NCI-H2081 treated with DMSO at 0.1 percent for 48 hours (cell line): ENCODE results near the gene HCFC1.

Source experiments
- DNase-seq: peaks from one replicate; lab custom pipeline; 2025; lab: John Stamatoyannopoulos, UW

HCFC1 gene

DNA sequence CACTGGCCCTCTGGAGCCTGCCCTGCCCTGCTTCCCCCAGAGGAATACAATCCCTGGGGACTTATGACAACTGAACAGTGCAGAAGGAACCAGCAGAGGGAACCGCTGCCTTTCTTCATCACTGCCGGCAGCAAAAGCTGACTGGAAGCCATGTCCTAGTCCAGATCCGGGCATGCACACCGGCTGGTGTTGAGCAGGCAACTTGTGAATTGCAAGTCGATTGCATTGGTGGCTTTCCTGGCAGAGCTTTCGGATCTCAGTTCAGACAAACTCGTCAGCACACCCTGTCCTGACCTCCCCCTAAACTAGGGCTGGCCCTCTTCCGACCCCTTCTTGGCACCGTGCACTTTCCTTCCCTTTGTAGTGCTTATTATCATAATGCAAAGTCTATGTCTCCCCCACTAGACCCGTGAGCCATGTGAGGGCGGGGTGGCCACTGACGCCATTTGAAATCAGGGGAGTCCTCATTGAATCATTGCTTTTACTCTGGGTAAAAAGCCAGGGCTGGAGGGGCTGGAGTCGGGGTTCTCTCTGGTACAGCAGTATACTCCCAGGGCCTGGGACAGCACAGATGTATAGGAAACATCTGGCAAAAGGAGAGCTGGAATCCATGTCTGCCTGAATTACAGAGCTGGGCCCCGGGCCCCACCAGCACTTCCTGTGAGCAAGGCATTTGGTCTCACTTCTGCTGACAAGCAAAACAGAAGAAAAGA, 47.3 kb downstream of the HCFC1 start:
- DNase-seq: no peak

GRCh38 chrX:153922932-153923857, 48.4 kb downstream of the HCFC1 start:
- no peak for DNase-seq

- DNase-seq: no peak
These were observed 49.8 kb downstream of the HCFC1 start for GRCh38 chrX:153921511-153922446.

- no peak for DNase-seq
These were observed 50.5 kb downstream of the HCFC1 start for GRCh38 chrX:153921070-153921469.

DNA sequence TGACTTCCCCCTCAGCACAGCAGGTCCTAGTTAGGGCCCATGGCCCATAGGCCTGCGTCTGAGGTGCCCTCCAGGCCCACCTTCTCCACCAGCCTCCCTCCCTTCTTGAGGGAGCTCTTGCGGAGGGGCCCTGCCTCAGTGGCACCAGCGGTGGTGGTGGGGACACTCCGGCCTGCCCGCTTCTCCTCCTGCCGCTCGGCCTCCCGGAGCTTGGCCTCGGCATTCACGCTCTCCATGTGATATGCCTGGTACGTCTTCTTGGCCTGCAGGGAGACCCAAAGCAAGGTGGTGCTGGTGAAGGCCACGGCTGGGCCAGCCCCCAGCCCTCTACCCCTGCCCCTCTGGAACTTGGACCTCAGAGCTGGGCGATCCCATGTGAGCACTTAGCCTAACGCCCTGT, 51.1 kb downstream of the HCFC1 start:
- DNase-seq: no peak

DNA sequence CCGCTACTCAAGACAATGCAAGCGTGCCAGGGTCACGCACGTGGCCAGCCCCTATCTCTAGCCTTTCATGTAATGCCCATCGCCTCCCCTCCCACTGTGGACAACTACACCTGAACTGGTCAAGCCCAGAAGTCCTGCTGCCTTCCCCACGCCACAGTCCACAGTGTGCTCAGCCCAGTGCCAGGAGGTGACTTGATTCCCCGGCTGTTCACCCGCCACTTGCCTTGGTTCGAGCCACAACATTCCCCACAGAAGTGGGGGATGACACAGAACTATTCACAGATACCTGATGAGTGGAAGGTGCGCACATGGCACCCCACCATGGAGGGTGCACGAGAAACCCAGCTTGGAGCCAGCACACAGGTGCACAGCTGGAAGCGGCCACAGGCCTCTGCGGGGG, 52.3 kb downstream of the HCFC1 start:
- no peak for DNase-seq

GRCh38 chrX:153917869-153918268, 53.7 kb downstream of the HCFC1 start:
- DNase-seq: no peak

GRCh38 chrX:153913701-153914100, 57.9 kb downstream of the HCFC1 start:
- no peak for DNase-seq

DNA sequence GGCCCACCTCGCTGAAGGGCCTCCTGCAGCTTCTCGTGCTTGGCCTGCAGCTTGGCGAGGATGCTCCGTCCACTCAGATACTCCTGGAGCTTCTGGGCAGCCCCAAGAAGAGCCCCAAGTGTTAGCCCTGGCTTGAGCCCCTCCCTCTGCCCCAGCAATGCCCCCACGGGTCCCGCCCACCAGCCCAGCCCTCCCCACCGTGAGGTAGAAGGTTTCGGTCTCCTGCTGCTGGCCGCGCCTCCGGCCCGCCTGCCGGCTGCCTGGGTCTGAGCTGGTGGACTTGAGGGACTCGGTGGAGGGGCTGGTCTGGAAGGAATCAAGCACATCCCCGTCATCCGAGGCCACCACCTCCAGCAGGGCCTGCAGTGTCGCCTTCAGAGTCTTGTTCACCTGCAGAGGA, 58.4 kb downstream of the HCFC1 start:
- no peak for DNase-seq

DNA sequence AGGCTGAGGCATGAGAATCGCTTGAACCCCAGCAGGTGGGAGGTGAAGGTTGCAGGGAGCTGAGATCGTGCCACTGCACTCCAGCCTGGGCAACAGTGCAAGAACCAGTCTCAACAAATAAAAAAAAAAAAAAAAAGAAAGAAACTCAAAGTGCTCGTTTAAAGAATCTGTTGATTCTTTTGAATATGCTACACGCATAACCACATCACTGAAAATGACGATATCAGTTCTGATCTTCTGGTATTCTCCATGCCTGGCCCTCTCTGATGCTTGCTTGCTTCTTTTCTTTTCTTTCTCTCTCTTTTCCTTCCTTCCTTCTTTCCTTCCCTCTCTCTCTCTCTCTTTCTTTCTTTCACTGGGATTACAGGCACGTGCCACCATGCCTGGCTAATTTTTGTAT, 59.8 kb downstream of the HCFC1 start:
- DNase-seq: no peak

- no peak for DNase-seq
These were observed 61.2 kb downstream of the HCFC1 start for GRCh38 chrX:153910446-153910845.

- no peak for DNase-seq
These were observed 61.6 kb downstream of the HCFC1 start for GRCh38 chrX:153909980-153910360.

GRCh38 chrX:153909024-153909979, 62.3 kb downstream of the HCFC1 start:
- no peak for DNase-seq

GRCh38 chrX:153908219-153908860, 63.3 kb downstream of the HCFC1 start:
- no peak for DNase-seq

DNA sequence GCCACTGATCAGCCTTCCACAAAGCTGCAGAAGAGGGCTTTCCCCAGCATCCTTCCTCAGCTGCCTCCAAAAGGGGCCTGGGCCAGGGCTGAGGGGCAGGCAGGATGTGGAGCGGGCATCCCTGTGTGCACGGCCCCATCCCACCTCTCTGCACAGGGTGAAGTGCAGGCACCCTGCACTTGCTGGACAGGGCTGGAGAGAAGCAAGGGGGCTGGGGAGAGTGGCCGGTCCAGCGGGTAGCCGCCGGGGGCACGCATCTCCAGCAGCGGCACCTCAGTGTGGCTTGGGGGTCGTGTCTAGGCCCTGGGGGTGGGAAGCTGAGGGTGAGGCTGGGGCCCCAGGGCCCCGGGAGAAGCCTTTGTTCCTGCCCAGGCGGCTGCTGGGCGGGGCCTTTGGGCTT, 64.2 kb downstream of the HCFC1 start:
- no peak for DNase-seq

DNA sequence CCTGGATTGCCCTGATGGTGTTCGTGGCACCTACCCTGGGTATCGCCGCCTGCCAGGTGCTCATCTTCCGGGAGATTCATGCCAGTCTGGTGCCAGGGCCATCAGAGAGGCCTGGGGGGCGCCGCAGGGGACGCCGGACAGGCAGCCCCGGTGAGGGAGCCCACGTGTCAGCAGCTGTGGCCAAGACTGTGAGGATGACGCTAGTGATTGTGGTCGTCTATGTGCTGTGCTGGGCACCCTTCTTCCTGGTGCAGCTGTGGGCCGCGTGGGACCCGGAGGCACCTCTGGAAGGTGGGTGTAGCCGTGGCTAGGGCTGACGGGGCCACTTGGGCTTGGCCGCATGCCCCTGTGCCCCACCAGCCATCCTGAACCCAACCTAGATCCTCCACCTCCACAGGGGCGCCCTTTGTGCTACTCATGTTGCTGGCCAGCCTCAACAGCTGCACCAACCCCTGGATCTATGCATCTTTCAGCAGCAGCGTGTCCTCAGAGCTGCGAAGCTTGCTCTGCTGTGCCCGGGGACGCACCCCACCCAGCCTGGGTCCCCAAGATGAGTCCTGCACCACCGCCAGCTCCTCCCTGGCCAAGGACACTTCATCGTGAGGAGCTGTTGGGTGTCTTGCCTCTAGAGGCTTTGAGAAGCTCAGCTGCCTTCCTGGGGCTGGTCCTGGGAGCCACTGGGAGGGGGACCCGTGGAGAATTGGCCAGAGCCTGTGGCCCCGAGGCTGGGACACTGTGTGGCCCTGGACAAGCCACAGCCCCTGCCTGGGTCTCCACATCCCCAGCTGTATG, 65.3 kb downstream of the HCFC1 start:
- DNase-seq: no peak

DNA sequence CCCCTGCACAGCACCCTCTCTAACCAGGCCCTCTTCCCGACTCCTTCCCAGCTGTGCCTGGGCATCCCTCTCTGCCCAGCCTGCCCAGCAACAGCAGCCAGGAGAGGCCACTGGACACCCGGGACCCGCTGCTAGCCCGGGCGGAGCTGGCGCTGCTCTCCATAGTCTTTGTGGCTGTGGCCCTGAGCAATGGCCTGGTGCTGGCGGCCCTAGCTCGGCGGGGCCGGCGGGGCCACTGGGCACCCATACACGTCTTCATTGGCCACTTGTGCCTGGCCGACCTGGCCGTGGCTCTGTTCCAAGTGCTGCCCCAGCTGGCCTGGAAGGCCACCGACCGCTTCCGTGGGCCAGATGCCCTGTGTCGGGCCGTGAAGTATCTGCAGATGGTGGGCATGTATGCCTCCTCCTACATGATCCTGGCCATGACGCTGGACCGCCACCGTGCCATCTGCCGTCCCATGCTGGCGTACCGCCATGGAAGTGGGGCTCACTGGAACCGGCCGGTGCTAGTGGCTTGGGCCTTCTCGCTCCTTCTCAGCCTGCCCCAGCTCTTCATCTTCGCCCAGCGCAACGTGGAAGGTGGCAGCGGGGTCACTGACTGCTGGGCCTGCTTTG, 66.0 kb downstream of the HCFC1 start:
- DNase-seq: no peak

DNA sequence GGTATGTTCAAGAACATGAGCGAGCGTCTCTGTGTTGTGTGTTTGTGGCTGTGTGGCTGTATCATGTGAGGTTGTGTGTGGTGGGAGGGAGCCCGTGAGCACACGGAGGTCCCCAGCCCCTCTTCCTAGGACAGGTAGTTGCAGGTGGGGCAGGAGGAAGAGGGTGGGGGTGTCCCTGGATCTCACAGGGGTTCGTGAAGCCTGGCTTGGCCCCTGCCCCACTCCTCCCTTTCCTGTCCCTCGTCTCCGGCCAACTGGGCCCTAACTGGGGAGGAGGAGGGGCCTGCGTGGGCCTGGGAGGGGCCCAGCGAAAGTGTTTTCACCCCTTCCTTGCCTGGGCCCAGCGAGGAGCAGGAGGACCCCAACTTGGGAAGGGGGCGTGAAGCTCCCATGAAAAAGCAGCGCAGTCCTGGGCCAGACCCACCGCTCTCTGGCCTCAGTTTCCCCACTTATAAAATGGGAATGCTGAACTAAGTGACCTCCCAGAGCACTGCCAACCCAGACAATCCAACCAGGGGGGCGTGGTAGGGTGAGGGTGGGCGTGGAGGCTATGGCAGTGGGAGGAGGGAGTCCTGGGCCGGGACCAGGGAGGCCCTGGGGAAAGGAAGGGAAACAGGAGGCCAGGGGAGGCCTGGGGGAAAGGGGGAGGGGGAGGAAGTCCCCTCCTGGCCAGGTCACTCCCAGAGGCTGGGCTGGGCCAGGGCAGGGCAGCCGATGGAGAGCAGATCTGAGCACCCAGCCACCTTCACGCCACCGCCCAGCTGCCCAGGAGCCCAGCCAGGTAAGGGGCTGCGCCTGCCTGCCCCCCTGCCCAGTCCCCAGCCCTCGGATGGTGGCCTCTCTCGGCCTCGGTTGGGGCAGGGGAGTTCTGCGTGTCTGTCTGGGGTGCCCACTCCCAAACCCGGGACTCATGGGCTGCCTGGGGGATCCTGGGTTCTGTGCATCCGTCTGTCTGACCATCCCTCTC, 67.3 kb downstream of the HCFC1 start, which contains the start of gene AVPR2:
Gene AVPR2 (plus strand): TSS at position 683 of the 967 bp plus-strand sequence. CDS start 473 bp downstream, outside the sequence.
- DNase-seq: no peak
